Right renal cortex interstitium (tissue), 3 donors: ENCODE data around the gene CTNND2. TPM values are rescaled to one million over a fixed set of nuclear protein-coding genes. Genes with fewer than 3 reads are reported as not detected.

ENCODE experiments used
- DNase-seq, 3 donors: peaks; one replicate each; pipeline ENCODE4 v3.0.0-alpha.2; 2013; ENCODE audit warnings: low read depth in 3 of 3, low spot score in 2 of 3
- polyA plus RNA-seq, 3 donors: library from polyadenylated mRNA; unstranded; fragments of 120-200 nt; gene quantifications; one replicate each; pipeline ENCODE4 v1.2.1, GENCODE V29; 2013; ENCODE audit not compliant: insufficient read length in 3 of 3

The CTNND2 gene
- polyA plus RNA-seq, 3 donors = 2.1 to 2.3 (median 2.1) TPM

GRCh38 chr5:10981932-10982331 is 922.3 kb downstream of the CTNND2 start:
- DNase-seq = no peak

- no peak for DNase-seq
These were observed 927.2 kb downstream of the CTNND2 start for GRCh38 chr5:10977011-10977410.

- DNase-seq = no peak
These were observed 928.3 kb downstream of the CTNND2 start for GRCh38 chr5:10975945-10976344.

GRCh38 chr5:10974850-10975249 is 929.4 kb downstream of the CTNND2 start:
- no peak for DNase-seq

- DNase-seq = no peak
These were observed 930.9 kb downstream of the CTNND2 start for GRCh38 chr5:10973316-10973715.

- no peak for DNase-seq
These were observed 934.5 kb downstream of the CTNND2 start for GRCh38 chr5:10969684-10970180.

GRCh38 chr5:10964806-10965205 is 939.4 kb downstream of the CTNND2 start:
- no peak for DNase-seq

GRCh38 chr5:10958728-10959127 is 945.5 kb downstream of the CTNND2 start:
- DNase-seq = no peak

- DNase-seq = no peak
These were observed 954.2 kb downstream of the CTNND2 start for GRCh38 chr5:10949856-10950630.

GRCh38 chr5:10946050-10946449 is 958.2 kb downstream of the CTNND2 start:
- DNase-seq = no peak

- no peak for DNase-seq
These were observed 962.3 kb downstream of the CTNND2 start for GRCh38 chr5:10941900-10942299.

GRCh38 chr5:10936081-10936855 is 968.0 kb downstream of the CTNND2 start:
- DNase-seq = no peak

GRCh38 chr5:10935536-10935935 is 968.7 kb downstream of the CTNND2 start:
- no peak for DNase-seq

GRCh38 chr5:10934783-10935355 is 969.4 kb downstream of the CTNND2 start:
- DNase-seq = no peak

GRCh38 chr5:10933121-10933520 is 971.1 kb downstream of the CTNND2 start:
- DNase-seq = no peak

- DNase-seq = no peak
These were observed 971.8 kb downstream of the CTNND2 start for GRCh38 chr5:10932426-10932825.

GRCh38 chr5:10927608-10928007 is 976.6 kb downstream of the CTNND2 start:
- DNase-seq = no peak

- no peak for DNase-seq
These were observed 980.9 kb downstream of the CTNND2 start for GRCh38 chr5:10923310-10923709.
